Neural cell (in vitro differentiated cells): Measurements from ENCODE around the gene SLC25A29. TPM values are rescaled to one million over a fixed set of nuclear protein-coding genes. Genes with fewer than 3 reads are reported as not detected.

Experiments
- H2AFZ ChIP-seq: fragments of 200-600, 300-800 bp; sonication (generic), shearing (Covaris generic); 2 replicates; pipeline ENCODE4 v1.6.0; 2014; ENCODE audit warnings: low read depth, mild to moderate bottlenecking, antibody characterized with exemption, low read length, moderate library complexity
- H3F3A ChIP-seq: fragments of 200-600 bp; shearing (Covaris generic); 2 replicates; pipeline ENCODE4 v1.6.1; 2016; ENCODE audit warnings: mild to moderate bottlenecking, moderate library complexity, mixed read lengths, antibody characterized with exemption, low read length; ENCODE audit not compliant: insufficient read depth, poor library complexity, severe bottlenecking
- H3K27ac ChIP-seq: fragments of 200-600, 300-800 bp; sonication (generic), shearing (Covaris generic); 2 replicates; pipeline ENCODE4 v1.5.1; 2014; ENCODE audit warnings: mild to moderate bottlenecking, low read length, moderate library complexity
- H3K27me3 ChIP-seq: fragments of 300-800, 200-600 bp; sonication (generic), shearing (Covaris generic); 2 replicates; pipeline ENCODE4 v1.6.0; 2014; ENCODE audit warnings: mild to moderate bottlenecking, low read depth, low read length, moderate library complexity; ENCODE audit not compliant: insufficient read depth
- H3K36me3 ChIP-seq: fragments of 300-800, 200-600 bp; sonication (generic), shearing (Covaris generic); 2 replicates; pipeline ENCODE4 v1.5.1; 2014; ENCODE audit warnings: mild to moderate bottlenecking, antibody characterized with exemption, low read length, moderate library complexity; ENCODE audit not compliant: insufficient read depth
- H3K4me2 ChIP-seq: fragments of 300-800, 200-600 bp; sonication (generic), shearing (Covaris generic); 2 replicates; pipeline ENCODE4 v1.6.0; 2014; ENCODE audit warnings: mild to moderate bottlenecking, low read length
- H3K4me3 ChIP-seq: fragments of 300-800, 200-600 bp; sonication (generic), shearing (Covaris generic); 2 replicates; pipeline ENCODE4 v1.5.1; 2014; ENCODE audit warnings: mild to moderate bottlenecking, low read length, moderate library complexity
- H3K79me2 ChIP-seq: fragments of 200-600 bp; shearing (Covaris generic); replicated peaks from 2 replicates; pipeline ENCODE4 v1.6.0; 2014; ENCODE audit warnings: mild to moderate bottlenecking, low read length, moderate library complexity; ENCODE audit not compliant: insufficient read depth
- H3K9ac ChIP-seq: fragments of 300-800, 200-600 bp; sonication (generic), shearing (Covaris generic); 2 replicates; pipeline ENCODE4 v1.6.1; 2016; ENCODE audit warnings: mild to moderate bottlenecking, low read length, mixed read lengths
- H3K9me2 ChIP-seq: fragments of 200-600 bp; shearing (Covaris generic); 2 replicates; pipeline ENCODE4 v1.6.1; 2016; ENCODE audit warnings: mild to moderate bottlenecking, low read length, mixed read lengths; ENCODE audit not compliant: insufficient read depth
- H3K9me3 ChIP-seq: fragments of 200-600, 300-800 bp; sonication (generic), shearing (Covaris generic); 2 replicates; pipeline ENCODE4 v1.6.1; 2016; ENCODE audit warnings: mild to moderate bottlenecking, mixed run types, low read length, moderate library complexity, mixed read lengths
- H4K20me1 ChIP-seq: fragments of 200-600 bp; shearing (Covaris generic); 2 replicates; pipeline ENCODE4 v1.6.1; 2016; ENCODE audit warnings: mild to moderate bottlenecking, mixed run types; ENCODE audit not compliant: insufficient read depth
- EP300 ChIP-seq: fragments of 450-650 bp; conservative IDR thresholded peaks from 2 replicates; pipeline ENCODE4 v1.6.1; 2014; ENCODE audit warnings: antibody characterized with exemption, mild to moderate bottlenecking, moderate library complexity; ENCODE audit not compliant: poor library complexity, severe bottlenecking
- EZH2 ChIP-seq: fragments of 200-600, 300-800 bp; shearing (Covaris generic), sonication (generic); IDR thresholded peaks from 2 replicates; pipeline ENCODE4 v1.6.1; 2014; ENCODE audit warnings: antibody characterized with exemption, low read length, borderline replicate concordance, mild to moderate bottlenecking; ENCODE audit not compliant: insufficient read depth, poor library complexity, severe bottlenecking
- MXI1 ChIP-seq: fragments of 450-650 bp; conservative IDR thresholded peaks from 2 replicates; pipeline ENCODE4 v1.6.1; 2014; ENCODE audit warnings: antibody characterized with exemption, mild to moderate bottlenecking; ENCODE audit not compliant: poor library complexity, severe bottlenecking
- POLR2AphosphoS5 ChIP-seq: IDR thresholded peaks from 2 replicates; pipeline ENCODE4 v1.6.1; 2012
- RAD21 ChIP-seq: fragments of 450-650 bp; conservative IDR thresholded peaks from 2 replicates; pipeline ENCODE4 v1.6.1; 2014; ENCODE audit warnings: antibody characterized with exemption, mild to moderate bottlenecking, moderate library complexity
- SMC3 ChIP-seq: fragments of 450-650 bp; conservative IDR thresholded peaks from 2 replicates; pipeline ENCODE4 v1.6.1; 2014; ENCODE audit warnings: antibody characterized with exemption, mild to moderate bottlenecking, moderate library complexity; ENCODE audit not compliant: poor library complexity
- TAF1 ChIP-seq: IDR thresholded peaks from 2 replicates; pipeline ENCODE4 v1.6.1; 2012; ENCODE audit warnings: low read depth
- polyA plus RNA-seq: library from polyadenylated mRNA; depleted of rRNA; stranded (reverse); fragments of >200 nt; gene quantifications from 2 replicates; pipeline ENCODE4 v1.2.3, GENCODE V29; 2014
- TF ChIP-seq, protein P1 (sequence below): fragments of 450-650 bp; IDR thresholded peaks from 2 replicates; pipeline ENCODE4 v1.5.1; 2014; ENCODE audit warnings: antibody characterized with exemption, mild to moderate bottlenecking, moderate library complexity; ENCODE audit not compliant: poor library complexity, severe bottlenecking
- TF ChIP-seq, protein P2 (sequence below): IDR thresholded peaks from 2 replicates; pipeline ENCODE4 v1.6.1; 2012; ENCODE audit warnings: borderline replicate concordance

The SLC25A29 gene
- polyA plus RNA-seq, 1 donor from 2014 or later: 447 TPM

DNA sequence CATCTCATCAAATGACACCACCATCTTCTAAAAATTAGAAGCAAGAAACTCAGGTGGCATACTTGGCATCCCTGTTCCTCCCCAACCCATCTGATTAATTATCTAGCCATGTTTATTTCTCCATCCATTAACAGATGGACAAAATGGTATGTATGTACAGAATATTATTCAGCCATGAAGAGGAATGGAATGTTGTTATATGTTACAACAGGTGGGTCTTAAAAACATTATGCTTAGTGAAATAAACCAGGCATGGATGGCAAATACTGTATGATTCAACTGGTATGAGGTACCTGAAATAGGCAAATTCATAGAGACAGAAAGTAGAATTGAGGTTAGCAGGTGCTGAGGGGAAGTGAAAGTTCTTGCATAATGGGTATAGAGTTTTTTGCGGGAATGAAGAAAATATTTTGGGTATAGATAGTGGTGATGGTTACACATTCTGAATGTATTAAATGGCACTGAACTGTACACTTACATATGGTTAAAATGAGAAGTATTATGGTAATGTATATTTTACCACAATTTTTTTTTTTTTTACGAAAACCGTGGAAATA is 49.8 kb downstream of the SLC25A29 start:
- no peak for TF ChIP-seq MXI1
- TF ChIP-seq, protein P1, sequence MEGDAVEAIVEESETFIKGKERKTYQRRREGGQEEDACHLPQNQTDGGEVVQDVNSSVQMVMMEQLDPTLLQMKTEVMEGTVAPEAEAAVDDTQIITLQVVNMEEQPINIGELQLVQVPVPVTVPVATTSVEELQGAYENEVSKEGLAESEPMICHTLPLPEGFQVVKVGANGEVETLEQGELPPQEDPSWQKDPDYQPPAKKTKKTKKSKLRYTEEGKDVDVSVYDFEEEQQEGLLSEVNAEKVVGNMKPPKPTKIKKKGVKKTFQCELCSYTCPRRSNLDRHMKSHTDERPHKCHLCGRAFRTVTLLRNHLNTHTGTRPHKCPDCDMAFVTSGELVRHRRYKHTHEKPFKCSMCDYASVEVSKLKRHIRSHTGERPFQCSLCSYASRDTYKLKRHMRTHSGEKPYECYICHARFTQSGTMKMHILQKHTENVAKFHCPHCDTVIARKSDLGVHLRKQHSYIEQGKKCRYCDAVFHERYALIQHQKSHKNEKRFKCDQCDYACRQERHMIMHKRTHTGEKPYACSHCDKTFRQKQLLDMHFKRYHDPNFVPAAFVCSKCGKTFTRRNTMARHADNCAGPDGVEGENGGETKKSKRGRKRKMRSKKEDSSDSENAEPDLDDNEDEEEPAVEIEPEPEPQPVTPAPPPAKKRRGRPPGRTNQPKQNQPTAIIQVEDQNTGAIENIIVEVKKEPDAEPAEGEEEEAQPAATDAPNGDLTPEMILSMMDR: no peak
- no peak for TF ChIP-seq EZH2
- TF ChIP-seq EP300: no peak
- no peaks in the 10 kb centered on the region for H3K27me3 ChIP-seq
- no peak overlapping the region for H3K4me3 ChIP-seq
- H3F3A ChIP-seq: no peaks in the 10 kb centered on the region
- no peak overlapping the region for H3K27ac ChIP-seq
- H3K9me2 ChIP-seq: no peaks in the 10 kb centered on the region
- H3K4me2 ChIP-seq: no peak overlapping the region
- H3K79me2 ChIP-seq: peaks cover 81% of the 10 kb centered on the region
- H3K9ac ChIP-seq: no peak overlapping the region
- no peaks in the 10 kb centered on the region for H3K36me3 ChIP-seq
- no peak overlapping the region for H2AFZ ChIP-seq
- no peaks in the 10 kb centered on the region for H3K9me3 ChIP-seq
- peaks cover 2% of the 10 kb centered on the region for H4K20me1 ChIP-seq

DNA sequence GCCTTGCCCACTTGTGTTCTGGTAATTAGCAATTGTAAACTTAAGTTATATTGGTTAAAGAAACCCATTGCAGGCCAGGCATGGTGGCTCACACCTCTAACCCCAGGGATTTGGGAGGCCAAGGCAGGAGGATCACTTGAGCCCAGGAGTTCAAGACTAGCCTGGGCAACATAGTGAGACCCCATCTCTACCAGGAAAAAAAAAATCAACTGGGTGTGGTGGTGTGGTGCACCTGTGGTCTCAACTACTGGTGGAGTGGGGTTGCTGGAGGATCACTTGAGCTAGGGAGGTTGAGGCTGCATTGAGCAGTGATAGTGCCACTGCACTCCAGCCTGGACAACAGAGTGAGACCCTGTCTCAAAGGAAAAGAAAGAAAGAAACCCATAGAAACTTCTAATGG is 53.6 kb downstream of the SLC25A29 start:
- no peak overlapping the region for H3K4me3 ChIP-seq
- H3K9ac ChIP-seq: no peak overlapping the region
- no peaks in the 10 kb centered on the region for H3K27me3 ChIP-seq
- no peaks in the 10 kb centered on the region for H3K9me2 ChIP-seq
- H3K36me3 ChIP-seq: no peaks in the 10 kb centered on the region
- H3F3A ChIP-seq: no peaks in the 10 kb centered on the region
- H4K20me1 ChIP-seq: no peaks in the 10 kb centered on the region
- no peaks in the 10 kb centered on the region for H3K9me3 ChIP-seq
- no peak for TF ChIP-seq EZH2
- TF ChIP-seq EP300: no peak
- no peak for TF ChIP-seq TAF1
- TF ChIP-seq, protein P1: no peak
- no peak for TF ChIP-seq SMC3
- no peak for TF ChIP-seq RAD21
- TF ChIP-seq, protein P2, sequence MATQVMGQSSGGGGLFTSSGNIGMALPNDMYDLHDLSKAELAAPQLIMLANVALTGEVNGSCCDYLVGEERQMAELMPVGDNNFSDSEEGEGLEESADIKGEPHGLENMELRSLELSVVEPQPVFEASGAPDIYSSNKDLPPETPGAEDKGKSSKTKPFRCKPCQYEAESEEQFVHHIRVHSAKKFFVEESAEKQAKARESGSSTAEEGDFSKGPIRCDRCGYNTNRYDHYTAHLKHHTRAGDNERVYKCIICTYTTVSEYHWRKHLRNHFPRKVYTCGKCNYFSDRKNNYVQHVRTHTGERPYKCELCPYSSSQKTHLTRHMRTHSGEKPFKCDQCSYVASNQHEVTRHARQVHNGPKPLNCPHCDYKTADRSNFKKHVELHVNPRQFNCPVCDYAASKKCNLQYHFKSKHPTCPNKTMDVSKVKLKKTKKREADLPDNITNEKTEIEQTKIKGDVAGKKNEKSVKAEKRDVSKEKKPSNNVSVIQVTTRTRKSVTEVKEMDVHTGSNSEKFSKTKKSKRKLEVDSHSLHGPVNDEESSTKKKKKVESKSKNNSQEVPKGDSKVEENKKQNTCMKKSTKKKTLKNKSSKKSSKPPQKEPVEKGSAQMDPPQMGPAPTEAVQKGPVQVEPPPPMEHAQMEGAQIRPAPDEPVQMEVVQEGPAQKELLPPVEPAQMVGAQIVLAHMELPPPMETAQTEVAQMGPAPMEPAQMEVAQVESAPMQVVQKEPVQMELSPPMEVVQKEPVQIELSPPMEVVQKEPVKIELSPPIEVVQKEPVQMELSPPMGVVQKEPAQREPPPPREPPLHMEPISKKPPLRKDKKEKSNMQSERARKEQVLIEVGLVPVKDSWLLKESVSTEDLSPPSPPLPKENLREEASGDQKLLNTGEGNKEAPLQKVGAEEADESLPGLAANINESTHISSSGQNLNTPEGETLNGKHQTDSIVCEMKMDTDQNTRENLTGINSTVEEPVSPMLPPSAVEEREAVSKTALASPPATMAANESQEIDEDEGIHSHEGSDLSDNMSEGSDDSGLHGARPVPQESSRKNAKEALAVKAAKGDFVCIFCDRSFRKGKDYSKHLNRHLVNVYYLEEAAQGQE: no peak
- no peak for TF ChIP-seq MXI1
- no peak for TF ChIP-seq POLR2AphosphoS5
- H3K79me2 ChIP-seq: peaks cover 94% of the 10 kb centered on the region
- H2AFZ ChIP-seq: no peak overlapping the region
- no peak overlapping the region for H3K27ac ChIP-seq
- H3K4me2 ChIP-seq: no peak overlapping the region
